NK-92 (cell line): ENCODE measurements around the gene PLEKHG2.

Source experiments
- DNase-seq: peaks from one replicate; lab custom pipeline; 2025; ENCODE audit not compliant: unreplicated experiment; lab: John Stamatoyannopoulos, UW

Gene PLEKHG2

GRCh38 chr19:39405958-39406655 lies 6.4 kb upstream of the PLEKHG2 start:
- peak; percentile 28 for DNase-seq

- no peak for DNase-seq
Measured at GRCh38 chr19:39406656-39407409, 5.6 kb upstream of the PLEKHG2 start, which contains the start of gene ZFP36. Gene ZFP36 (plus strand): TSS chr19:39406847. CDS start chr19:39406905, 58 bp downstream.

DNA sequence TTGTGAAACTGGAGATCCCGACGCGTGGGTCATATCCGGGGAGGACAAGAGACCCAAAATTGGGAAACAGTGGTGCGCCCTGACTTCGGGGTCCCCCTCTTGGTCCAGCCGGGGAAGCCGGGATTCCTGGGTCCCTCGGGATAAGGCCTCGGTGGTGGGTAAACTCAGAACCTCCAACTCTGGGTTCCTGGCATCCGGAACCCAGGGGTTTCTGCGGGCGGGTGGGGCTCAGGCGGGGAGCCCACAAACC lies 5.1 kb upstream of the PLEKHG2 start:
- no peak for DNase-seq

- DNase-seq, result no peak
Measured at GRCh38 chr19:39407660-39408391, 4.6 kb upstream of the PLEKHG2 start.

- DNase-seq, result no peak
Measured at GRCh38 chr19:39408392-39409207, 3.9 kb upstream of the PLEKHG2 start.

DNA sequence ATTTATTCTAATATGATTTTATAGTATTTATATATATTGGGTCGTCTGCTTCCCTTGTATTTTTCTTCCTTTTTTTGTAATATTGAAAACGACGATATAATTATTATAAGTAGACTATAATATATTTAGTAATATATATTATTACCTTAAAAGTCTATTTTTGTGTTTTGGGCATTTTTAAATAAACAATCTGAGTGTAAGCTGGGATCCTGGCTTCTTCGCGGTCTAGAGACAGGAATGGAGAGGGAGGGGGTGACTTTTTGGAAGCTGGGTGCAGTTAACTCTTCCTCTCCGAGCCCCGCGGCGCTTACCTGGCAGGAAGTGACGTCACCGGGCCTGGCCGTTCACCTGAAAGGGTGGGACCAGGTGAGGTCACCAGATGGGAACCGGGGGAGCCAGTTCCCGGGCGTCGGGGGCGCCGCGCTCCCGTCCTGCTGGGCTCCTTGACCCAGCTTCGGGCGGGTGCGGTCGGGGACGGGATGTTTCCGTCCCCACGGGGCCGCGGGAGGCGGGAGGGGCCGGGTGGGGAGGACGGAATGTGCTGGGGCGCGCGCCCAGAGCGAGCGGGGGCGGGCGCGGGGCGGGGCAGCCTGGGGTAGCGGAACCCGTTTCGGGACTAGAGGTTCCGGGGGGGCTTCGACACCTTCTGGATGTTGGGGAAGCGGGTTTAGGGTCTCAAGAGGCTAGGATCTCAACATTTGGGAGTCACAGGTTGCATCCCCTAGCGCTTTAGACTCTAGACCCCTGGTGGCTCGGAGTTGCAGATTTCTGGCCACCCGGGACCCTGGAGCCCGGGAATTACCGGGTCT lies 3.1 kb upstream of the PLEKHG2 start:
- DNase-seq, result peak; percentile 27

DNA sequence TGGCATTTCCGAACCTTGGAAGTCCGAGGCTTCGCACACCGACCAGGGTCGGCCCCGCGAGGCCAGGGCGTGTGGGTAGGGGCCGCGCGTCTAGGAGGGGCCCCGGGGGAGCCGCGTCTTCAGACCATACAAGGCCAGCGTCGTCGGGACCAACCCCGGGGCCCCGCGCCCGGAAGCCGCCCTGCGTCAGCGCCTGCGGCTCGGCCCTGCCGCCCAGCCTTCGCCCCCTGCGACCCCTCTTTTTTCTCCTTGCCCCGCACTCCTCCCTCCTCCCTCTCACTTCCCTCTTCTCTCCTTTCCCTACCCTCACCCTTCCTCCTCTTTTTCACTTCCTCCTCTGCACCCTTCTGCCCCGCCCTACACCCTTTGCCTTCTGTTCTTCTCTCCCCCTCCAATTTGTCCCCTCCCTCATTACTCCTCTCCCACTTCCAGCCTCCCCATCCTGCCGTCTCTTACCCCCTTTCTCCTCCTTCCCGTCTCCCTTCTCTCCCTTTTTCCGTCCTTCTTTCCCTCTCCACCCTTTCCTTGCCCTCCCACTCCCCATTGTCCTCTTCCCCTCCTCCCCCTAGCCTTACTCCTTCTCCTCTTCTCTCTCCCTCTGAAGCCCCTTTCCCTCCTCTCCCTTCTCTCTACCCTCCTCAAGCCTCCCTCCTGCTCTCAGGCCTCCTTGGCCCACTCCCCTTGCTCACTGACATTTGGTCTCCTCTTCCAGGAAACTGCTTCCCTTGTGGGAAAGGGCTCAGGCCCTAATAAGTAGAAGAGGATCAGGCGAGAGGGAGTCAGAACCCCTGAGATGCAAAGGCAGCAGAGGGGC lies 2.2 kb upstream of the PLEKHG2 start:
- DNase-seq, result no peak

DNA sequence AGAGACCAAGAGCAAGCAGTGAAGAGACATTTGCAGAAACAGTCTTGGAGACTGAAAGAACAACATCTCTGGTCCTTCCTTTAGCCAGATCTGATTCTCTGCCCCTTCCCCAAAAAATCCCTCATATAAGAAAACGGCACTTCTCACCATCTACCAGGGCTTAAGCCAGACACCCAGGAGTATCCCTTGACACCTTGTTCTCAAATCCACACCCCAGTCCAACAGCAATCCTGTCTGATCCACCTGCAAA lies 1.7 kb upstream of the PLEKHG2 start:
- no peak for DNase-seq

DNA sequence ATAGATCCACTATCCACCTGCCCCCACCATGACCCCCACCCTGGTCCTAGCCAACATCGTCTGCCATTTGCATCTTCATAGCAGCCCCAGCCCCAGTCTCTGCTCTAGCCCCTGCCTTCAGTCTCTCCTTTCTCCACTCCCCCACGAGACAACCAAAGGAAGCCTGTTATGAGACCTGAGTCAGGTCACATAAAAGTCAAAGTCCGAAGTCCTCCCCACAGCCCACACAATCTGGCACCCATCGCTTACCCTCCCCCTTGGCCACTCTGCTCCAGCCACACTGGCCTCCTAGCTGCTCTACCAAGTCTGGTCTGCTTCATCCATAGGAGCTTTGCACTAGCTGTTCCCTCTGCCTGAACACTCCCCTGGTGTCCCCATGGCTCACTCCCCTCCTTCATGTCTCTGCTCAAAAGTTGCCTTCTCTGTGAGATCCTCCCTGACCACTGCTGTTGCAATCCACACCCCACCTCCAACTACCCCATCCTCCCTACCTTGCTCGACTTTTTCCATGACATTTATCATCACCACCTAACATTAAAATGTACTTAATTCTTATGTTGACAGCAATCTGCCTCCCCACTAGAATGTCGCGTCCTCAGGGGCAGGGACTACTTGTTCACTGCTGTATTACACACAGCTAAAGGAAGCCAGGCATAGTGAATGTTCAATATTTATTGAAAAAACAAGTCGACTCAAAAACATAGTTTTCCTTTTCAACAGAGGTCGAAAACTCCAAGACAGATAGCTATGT lies 1.2 kb upstream of the PLEKHG2 start:
- DNase-seq, result no peak

GRCh38 chr19:39411832-39412099 lies 703 bp upstream of the PLEKHG2 start:
- DNase-seq, result peak; percentile 52

- no peak for DNase-seq
Measured at GRCh38 chr19:39412867-39413271, 400 bp downstream of the PLEKHG2 start.

DNA sequence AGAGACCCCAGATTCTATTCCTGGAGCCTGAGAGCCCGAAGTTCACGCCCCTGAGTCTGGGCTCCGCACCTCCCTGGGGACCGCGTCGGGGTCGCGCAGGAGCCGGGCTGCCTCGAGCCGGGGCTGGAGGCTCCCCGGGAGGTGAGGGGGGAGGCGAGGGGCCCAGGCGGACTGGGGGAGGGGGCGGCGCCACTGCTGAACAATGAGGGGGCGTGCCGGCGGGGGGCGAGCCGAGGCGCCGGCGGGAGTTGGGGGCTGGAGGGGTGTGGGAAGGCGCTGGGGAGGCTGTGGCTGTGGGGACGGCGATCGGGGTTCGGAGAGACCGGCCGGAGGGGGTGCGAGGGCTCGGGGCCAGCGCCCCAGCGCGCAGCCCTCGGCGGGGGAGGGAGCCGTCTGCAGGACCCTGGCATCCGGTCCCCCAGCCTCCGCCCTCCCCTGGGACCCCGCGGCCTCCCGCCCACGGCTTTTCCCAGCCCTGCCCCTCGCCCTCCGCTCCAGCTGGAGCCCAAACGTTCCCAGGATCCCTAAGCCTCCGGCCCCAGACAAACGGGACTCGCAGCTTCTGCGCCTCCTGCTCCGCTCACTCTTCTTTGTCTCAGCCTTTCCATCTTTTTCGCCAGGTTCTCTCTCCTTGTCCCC lies 922 bp downstream of the PLEKHG2 start:
- DNase-seq, result no peak

DNA sequence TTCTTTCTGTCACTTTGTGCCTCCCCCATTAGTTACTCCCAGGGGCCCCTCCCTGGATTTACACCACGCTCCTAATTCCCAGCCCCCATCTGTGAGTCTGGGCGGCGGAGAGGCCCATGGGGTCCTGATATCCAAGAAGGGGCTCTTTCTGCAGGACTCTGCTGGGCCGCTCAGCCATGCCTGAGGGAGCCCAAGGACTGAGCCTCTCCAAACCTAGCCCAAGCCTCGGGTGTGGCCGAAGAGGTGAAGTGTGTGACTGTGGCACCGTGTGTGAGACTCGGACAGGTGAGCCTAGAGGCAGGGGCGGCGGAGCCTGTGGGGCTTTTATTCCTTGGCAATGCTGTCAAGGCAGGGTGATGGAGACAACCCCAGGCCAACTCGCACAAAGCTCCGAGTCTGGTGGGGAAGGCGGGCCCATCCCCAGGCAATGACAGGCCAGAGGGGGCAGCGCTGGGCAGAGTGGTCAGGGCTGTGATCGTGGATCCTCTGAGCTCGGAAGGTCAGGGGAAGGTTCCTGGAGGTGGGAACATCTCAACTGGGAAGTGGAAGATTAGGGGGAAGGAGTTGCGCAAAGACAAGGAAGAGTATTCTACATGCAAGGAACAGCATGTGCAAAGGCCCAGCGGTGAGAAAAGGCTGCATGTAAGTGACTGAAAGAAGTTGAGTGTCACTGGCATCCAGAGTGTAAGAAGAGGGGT lies 1.6 kb downstream of the PLEKHG2 start:
- DNase-seq, result no peak

GRCh38 chr19:39415111-39416046 lies 2.9 kb downstream of the PLEKHG2 start:
- no peak for DNase-seq

GRCh38 chr19:39416152-39417120 lies 4.0 kb downstream of the PLEKHG2 start:
- no peak for DNase-seq
